ENCODE data around the gene KISS1.

Gene KISS1

GRCh38 chr1:204190212-204191211 lies 5.8 kb downstream of the KISS1 start:
- DNase-seq: no peak

- no peak for DNase-seq
Observed at GRCh38 chr1:204188959-204189639, 7.2 kb downstream of the KISS1 start.

- DNase-seq: no peak
Observed at GRCh38 chr1:204186597-204186996, 9.7 kb downstream of the KISS1 start.

- DNase-seq: no peak
Observed at GRCh38 chr1:204181116-204181515, 15.2 kb downstream of the KISS1 start.

GRCh38 chr1:204180133-204180532 lies 16.2 kb downstream of the KISS1 start:
- no peak for DNase-seq

- DNase-seq: no peak
Observed at GRCh38 chr1:204178487-204179281, 17.6 kb downstream of the KISS1 start.

GRCh38 chr1:204177133-204177532 lies 19.2 kb downstream of the KISS1 start:
- DNase-seq: no peak

GRCh38 chr1:204176049-204176448 lies 20.2 kb downstream of the KISS1 start:
- no peak for DNase-seq

- no peak for DNase-seq
Observed at GRCh38 chr1:204174958-204175357, 21.3 kb downstream of the KISS1 start.

GRCh38 chr1:204172404-204173029 lies 23.8 kb downstream of the KISS1 start:
- DNase-seq: no peak

GRCh38 chr1:204171751-204172178 lies 24.5 kb downstream of the KISS1 start:
- no peak for DNase-seq

- DNase-seq: no peak
Observed at GRCh38 chr1:204170494-204171155, 25.7 kb downstream of the KISS1 start.

- DNase-seq: no peak
Observed at GRCh38 chr1:204169858-204170257, 26.4 kb downstream of the KISS1 start.

- no peak for DNase-seq
Observed at GRCh38 chr1:204167730-204168129, 28.6 kb downstream of the KISS1 start.

- DNase-seq: no peak
Observed at GRCh38 chr1:204166219-204166618, 30.1 kb downstream of the KISS1 start, which contains the start of gene REN. Gene REN (minus strand): TSS chr1:204166337. CDS start chr1:204166293, 44 bp downstream.

GRCh38 chr1:204162494-204163074 lies 33.7 kb downstream of the KISS1 start:
- peak; percentile 72 for DNase-seq

GRCh38 chr1:204161609-204162493 lies 34.4 kb downstream of the KISS1 start:
- no peak for DNase-seq

- no peak for DNase-seq
Observed at GRCh38 chr1:204157962-204158361, 38.3 kb downstream of the KISS1 start.

GRCh38 chr1:204155881-204156280 lies 40.4 kb downstream of the KISS1 start:
- no peak for DNase-seq

- no peak for DNase-seq
Observed at GRCh38 chr1:204154568-204155255, 41.6 kb downstream of the KISS1 start.

Data from NCI-H1105 (cell line).